Stimulated activated CD4-positive, alpha-beta T cell treated with anti-CD3 and anti-CD28 coated beads, Interleukin-15, amount 100 ng/mL, for 24 hours (primary cell): ENCODE measurements around the gene FSTL4.

Source experiments
- DNase-seq: peaks from one replicate; pipeline ENCODE4 v3.0.0-alpha.2; 2020

FSTL4 gene

GRCh38 chr5:133276171-133276570 is 336.2 kb downstream of the FSTL4 start:
- no peak for DNase-seq

- DNase-seq: no peak
These were observed 336.7 kb downstream of the FSTL4 start for GRCh38 chr5:133275631-133276030.

- DNase-seq: no peak
These were observed 337.8 kb downstream of the FSTL4 start for GRCh38 chr5:133274597-133274935.

- no peak for DNase-seq
These were observed 338.4 kb downstream of the FSTL4 start for GRCh38 chr5:133273661-133274596.

GRCh38 chr5:133272345-133272744 is 340.0 kb downstream of the FSTL4 start:
- DNase-seq: no peak

GRCh38 chr5:133271606-133272005 is 340.7 kb downstream of the FSTL4 start:
- DNase-seq: no peak

- DNase-seq: no peak
These were observed 342.6 kb downstream of the FSTL4 start for GRCh38 chr5:133269691-133270090.

- DNase-seq: no peak
These were observed 344.7 kb downstream of the FSTL4 start for GRCh38 chr5:133267601-133268000.

GRCh38 chr5:133266966-133267365 is 345.4 kb downstream of the FSTL4 start:
- DNase-seq: no peak

GRCh38 chr5:133266527-133266878 is 345.8 kb downstream of the FSTL4 start:
- no peak for DNase-seq

GRCh38 chr5:133265720-133266526 is 346.4 kb downstream of the FSTL4 start:
- no peak for DNase-seq

- no peak for DNase-seq
These were observed 347.1 kb downstream of the FSTL4 start for GRCh38 chr5:133265257-133265656.

- DNase-seq: no peak
These were observed 349.7 kb downstream of the FSTL4 start for GRCh38 chr5:133262690-133263089.

- no peak for DNase-seq
These were observed 350.3 kb downstream of the FSTL4 start for GRCh38 chr5:133261993-133262392.

GRCh38 chr5:133260715-133261114 is 351.6 kb downstream of the FSTL4 start:
- DNase-seq: no peak

GRCh38 chr5:133259199-133259997 is 352.9 kb downstream of the FSTL4 start:
- no peak for DNase-seq

GRCh38 chr5:133257977-133258376 is 354.4 kb downstream of the FSTL4 start:
- peak; percentile 12 for DNase-seq

- no peak for DNase-seq
These were observed 356.1 kb downstream of the FSTL4 start for GRCh38 chr5:133256276-133256675.

- no peak for DNase-seq
These were observed 357.5 kb downstream of the FSTL4 start for GRCh38 chr5:133254803-133255202.

GRCh38 chr5:133253671-133254070 is 358.7 kb downstream of the FSTL4 start:
- DNase-seq: no peak

GRCh38 chr5:133253070-133253469 is 359.3 kb downstream of the FSTL4 start:
- DNase-seq: no peak

- no peak for DNase-seq
These were observed 360.2 kb downstream of the FSTL4 start for GRCh38 chr5:133252133-133252480.
